Activated CD8-positive, alpha-beta T cell treated with anti-CD3 and anti-CD28 coated beads for 36 hours (primary cell): ENCODE data around the gene ZBED6. TPM values are rescaled to one million over a fixed set of nuclear protein-coding genes. Genes with fewer than 3 reads are reported as not detected.
"Not testable (repeated sequence)": the region's sequence is repeated elsewhere in the genome, so short reads cannot be mapped to it uniquely, and the experiment has no call there.

Experiments
- ATAC-seq: fragments of 200-7000 bp; cut with Tn5 transposase; one replicate; pipeline ENCODE4 v1.10.0; 2021; ENCODE audit warnings: mild to moderate bottlenecking, moderate library complexity
- CTCF ChIA-PET: fragments of 350-600 bp; sonication (Branson Sonifier 250); formaldehyde crosslinking; loops from one replicate; lab custom pipeline; 2021; ENCODE audit warnings: antibody characterized with exemption; lab: Charles Lee
- POLR2A ChIA-PET: fragments of 350-600 bp; sonication (Branson Sonifier 250); formaldehyde crosslinking; loops from one replicate; lab custom pipeline; 2021; ENCODE audit warnings: antibody characterized with exemption; lab: Charles Lee
- DNase-seq: peaks from one replicate; pipeline ENCODE4 v3.0.0-alpha.2; 2020
- H3K27ac Mint-ChIP-seq: one replicate; pipeline ENCODE4 v1.8.0; 2021; ENCODE audit warnings: mild to moderate bottlenecking, mixed read lengths
- H3K27me3 Mint-ChIP-seq: one replicate; pipeline ENCODE4 v1.8.0; 2021; ENCODE audit warnings: mixed read lengths
- H3K36me3 Mint-ChIP-seq: one replicate; pipeline ENCODE4 v1.8.0; 2021; ENCODE audit warnings: low read depth, mixed read lengths
- H3K4me1 Mint-ChIP-seq: one replicate; pipeline ENCODE4 v1.8.0; 2021; ENCODE audit warnings: low read depth, mixed read lengths
- H3K4me3 Mint-ChIP-seq: one replicate; pipeline ENCODE4 v1.8.0; 2021; ENCODE audit warnings: mild to moderate bottlenecking, moderate library complexity, mixed read lengths
- H3K9me3 Mint-ChIP-seq: one replicate; pipeline ENCODE4 v1.8.0; 2021; ENCODE audit warnings: mixed read lengths
- CTCF ChIP-seq: fragments of 200-600 bp; IDR thresholded peaks from one replicate; pipeline ENCODE4 v1.8.0; 2022; ENCODE audit warnings: antibody characterized with exemption, mild to moderate bottlenecking
- intact Hi-C: fragments of 100-400 bp; cut with micrococcal nuclease; formaldehyde crosslinking; loops from one replicate; pipeline ENCODE4 v1.10.0; 2022
- total RNA-seq, 2 experiments: library from RNA; stranded (reverse); gene quantifications; one replicate each; pipeline ENCODE4 v1.2.3, GENCODE V29; 2021

ZBED6 gene
- total RNA-seq, 2 experiments from 2014 or later: 17.3 to 17.7 TPM

GRCh38 chr1:203818399-203818798, 23.0 kb downstream of the ZBED6 start:
- Mint-ChIP-seq H3K36me3 (peaks cover 47% of the 10 kb centered on the region), H3K27me3 (no peaks in the 10 kb centered on the region), H3K4me1 (peaks cover 25% of the 10 kb centered on the region), H3K4me3 (no peak overlapping the region), H3K27ac (no peak overlapping the region), H3K9me3 (peaks cover 2% of the 10 kb centered on the region)
- ChIA-PET POLR2A (interaction anchor here (0.7 kb wide), 1 partner anchor 9 kb away, joined by 4 read pairs; no protein-coding TSS in a partner anchor), CTCF (no interaction called here)
- DNase-seq: no peak
- intact Hi-C loops: no loop called here
- no peak for ATAC-seq
- TF ChIP-seq CTCF: no peak

- Mint-ChIP-seq H3K4me1 (peaks cover 28% of the 10 kb centered on the region), H3K27me3 (no peaks in the 10 kb centered on the region), H3K9me3 (no peaks in the 10 kb centered on the region), H3K27ac (no peak overlapping the region), H3K4me3 (no peak overlapping the region), H3K36me3 (peaks cover 53% of the 10 kb centered on the region)
- DNase-seq (no peak), ATAC-seq (no peak)
- ChIA-PET CTCF (interaction anchor here (0.6 to 1.1 kb wide), 3 partner anchors 18 to 1367 kb away, joined by 3 to 4 read pairs (median 4); no protein-coding TSS in a partner anchor), POLR2A (interaction anchor here (0.6 to 0.7 kb wide), 2 partner anchors 58 to 1719 kb away, joined by 3 read pairs; no protein-coding TSS in a partner anchor)
- TF ChIP-seq CTCF: no peak
- intact Hi-C loops: no loop called here
Measured at GRCh38 chr1:203823306-203823705, 27.9 kb downstream of the ZBED6 start.

GRCh38 chr1:203826175-203826574, 30.8 kb downstream of the ZBED6 start:
- DNase-seq (no peak), ATAC-seq (no peak)
- peaks cover 54% of the 10 kb centered on the region for H3K36me3 Mint-ChIP-seq
- peaks cover 24% of the 10 kb centered on the region for H3K4me1 Mint-ChIP-seq
- no peaks in the 10 kb centered on the region for H3K9me3 Mint-ChIP-seq
- ChIA-PET CTCF (no interaction called here), POLR2A (no interaction called here)
- intact Hi-C loops: no loop called here
- no peak overlapping the region for H3K4me3 Mint-ChIP-seq
- no peak for TF ChIP-seq CTCF
- no peak overlapping the region for H3K27ac Mint-ChIP-seq
- no peaks in the 10 kb centered on the region for H3K27me3 Mint-ChIP-seq

DNA sequence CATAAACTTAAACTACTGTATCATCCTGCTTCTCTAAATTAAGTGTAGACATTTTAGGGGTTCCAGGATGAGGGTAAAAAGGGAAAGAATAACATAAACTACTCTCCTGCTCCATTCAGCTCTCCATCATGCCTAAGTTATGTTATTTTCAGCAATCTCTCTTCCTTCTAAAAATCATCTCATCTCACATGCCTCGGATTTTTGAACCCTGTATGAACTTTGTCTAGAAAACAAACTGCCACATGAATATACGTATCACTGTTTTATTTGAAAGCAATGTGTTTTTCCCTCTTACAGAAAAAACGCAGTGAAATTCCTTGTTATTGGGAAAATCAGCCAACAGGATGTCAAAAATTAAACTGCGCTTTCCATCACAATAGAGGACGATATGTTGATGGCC, 32.6 kb downstream of the ZBED6 start:
- TF ChIP-seq CTCF: no peak
- H3K4me3 Mint-ChIP-seq: no peak overlapping the region
- intact Hi-C loops: no loop called here
- ChIA-PET CTCF (no interaction called here), POLR2A (interaction anchor here (1.0 to 1.2 kb wide), 2 partner anchors 9 to 31 kb away, joined by 4 to 5 read pairs; no protein-coding TSS in a partner anchor)
- ATAC-seq (no peak), DNase-seq (no peak)
- no peaks in the 10 kb centered on the region for H3K27me3 Mint-ChIP-seq
- no peaks in the 10 kb centered on the region for H3K9me3 Mint-ChIP-seq
- peaks cover 14% of the 10 kb centered on the region for H3K4me1 Mint-ChIP-seq
- peaks cover 47% of the 10 kb centered on the region for H3K36me3 Mint-ChIP-seq
- peak overlapping the region; percentile 30 for H3K27ac Mint-ChIP-seq

DNA sequence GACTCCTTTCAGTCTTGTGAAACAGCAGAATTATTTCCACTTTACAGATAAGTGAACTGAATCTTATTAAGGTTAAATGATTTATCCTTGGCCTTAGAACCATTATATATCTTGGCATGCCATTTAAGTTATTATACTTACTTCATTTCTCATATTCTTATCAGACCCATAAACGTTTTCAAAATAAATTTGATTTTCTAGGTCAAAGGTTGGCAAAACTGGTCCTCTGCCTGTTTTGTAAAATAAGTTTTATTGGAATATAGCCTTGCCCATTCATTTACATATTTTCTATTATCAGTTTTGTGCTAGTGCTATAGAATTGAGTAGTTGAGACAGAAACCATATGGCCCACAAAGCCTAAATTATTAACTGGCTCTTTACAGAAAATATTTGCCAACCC, 33.1 kb downstream of the ZBED6 start:
- Mint-ChIP-seq H3K36me3 (peaks cover 48% of the 10 kb centered on the region), H3K27ac (no peak overlapping the region), H3K9me3 (no peaks in the 10 kb centered on the region), H3K27me3 (no peaks in the 10 kb centered on the region), H3K4me3 (no peak overlapping the region), H3K4me1 (peaks cover 12% of the 10 kb centered on the region)
- DNase-seq: no peak
- ChIA-PET CTCF (no interaction called here), POLR2A (interaction anchor here (1.2 kb wide), 1 partner anchor 31 kb away, joined by 5 read pairs; no protein-coding TSS in a partner anchor)
- no peak for ATAC-seq
- no peak for TF ChIP-seq CTCF
- intact Hi-C loops: no loop called here

GRCh38 chr1:203829247-203829646, 33.8 kb downstream of the ZBED6 start:
- intact Hi-C loops, ATAC-seq, H3K9me3 Mint-ChIP-seq, H3K27ac Mint-ChIP-seq, H3K27me3 Mint-ChIP-seq, DNase-seq, H3K4me1 Mint-ChIP-seq, H3K4me3 Mint-ChIP-seq, POLR2A ChIA-PET: not testable (repeated sequence)
- CTCF ChIA-PET: interaction anchor here (0.8 kb wide), 1 partner anchor 32 kb away, joined by 3 read pairs; no protein-coding TSS in a partner anchor
- peaks cover 50% of the 10 kb centered on the region for H3K36me3 Mint-ChIP-seq
